K562 (cell line): ENCODE measurements around the gene MAGI1. TPM values are rescaled to one million over a fixed set of nuclear protein-coding genes. Genes with fewer than 3 reads are reported as not detected.

Experiments used
- ATAC-seq: fragments of 200-7000 bp; cut with Tn5 transposase; 3 replicates; pipeline ENCODE4 v1.9.1; 2020; ENCODE audit warnings: moderate library complexity
- BruUV-seq: library from RNA; stranded (reverse); fragments of 400-500 nt; replicated peaks from 2 replicates; lab custom pipeline; 2021; lab: Mats Ljungman, UMichigan
- CTCF ChIA-PET: fragments of 300-600 bp; formaldehyde crosslinking; extraction: SDS; loops from one replicate; lab custom pipeline; 2021; ENCODE audit warnings: low intra/inter-chr PET ratio; lab: Yijun Ruan, JAX
- POLR2A ChIA-PET: fragments of 300-600, 350-650 bp; sonication (Branson Sonifier 250); formaldehyde crosslinking; extraction: SDS; loops from one replicate; lab custom pipeline; 2021; ENCODE audit warnings: antibody characterized with exemption, inconsistent platforms; lab: Yijun Ruan, JAX
- DNase-seq, 4 experiments: peaks; one replicate each; pipeline versions ENCODE4 v3.0.0 to v3.0.0-alpha.2; 2011 to 2018; ENCODE audit warnings: low spot score in 3 of 4, mixed read lengths in 3 of 4; ENCODE audit errors: extremely low read depth in 1 of 4
- FAIRE-seq: peaks from 2 replicates; lab custom pipeline; 2011; peaks lifted over from hg19 to GRCh38; lab: Jason Lieb, UNC
- H2AFZ ChIP-seq: 2 replicates; pipeline ENCODE4 v1.6.0; 2011; ENCODE audit warnings: low read depth, low read length, control low read depth, inconsistent platforms
- H3K27ac ChIP-seq: fragments of 200-600 bp; 3 replicates; pipeline ENCODE4 v1.8.0; 2011; ENCODE audit warnings: low read depth, mild to moderate bottlenecking, control low read depth, inconsistent platforms, low read length, moderate library complexity, mixed read lengths; ENCODE audit errors: extremely low read depth
- H3K27me3 ChIP-seq, 2 experiments: fragments of 300-600 bp in 1 of 2; 2 replicates in 1 of 2; 3 replicates in 1 of 2; pipeline versions ENCODE4 v1.6.0 to v1.8.0; 2011; ENCODE audit warnings: inconsistent platforms in 2 of 2, low read length in 2 of 2, mild to moderate bottlenecking in 1 of 2, mixed read lengths in 1 of 2, moderate library complexity in 1 of 2; ENCODE audit not compliant: control insufficient read depth in 2 of 2, insufficient read depth in 2 of 2
- H3K36me3 ChIP-seq: fragments of 300-600 bp; 3 replicates; pipeline ENCODE4 v1.8.0; 2011; ENCODE audit warnings: mild to moderate bottlenecking, low read length, inconsistent platforms; ENCODE audit not compliant: control insufficient read depth, insufficient read depth
- H3K4me1 ChIP-seq, 2 experiments: fragments of 200-600 bp in 1 of 2; replicated peaks in 1 of 2; 2 replicates in 1 of 2; 3 replicates in 1 of 2; pipeline versions ENCODE4 v1.5.1 to v1.8.0; 2011; ENCODE audit warnings: inconsistent platforms in 2 of 2, low read length in 2 of 2, mild to moderate bottlenecking in 1 of 2, mixed read lengths in 1 of 2, moderate library complexity in 1 of 2; ENCODE audit not compliant: control insufficient read depth in 2 of 2, insufficient read depth in 2 of 2
- H3K4me2 ChIP-seq: 2 replicates; pipeline ENCODE4 v1.6.1; 2011; ENCODE audit warnings: low read length, control low read depth, inconsistent platforms, mixed read lengths; ENCODE audit not compliant: insufficient read depth
- H3K4me3 ChIP-seq: fragments of 200-600 bp; sonication (generic), shearing (Covaris generic); 2 replicates; pipeline ENCODE4 v1.5.1; 2016; ENCODE audit warnings: control low read depth, inconsistent platforms
- H3K79me2 ChIP-seq: fragments of 200-600 bp; 3 replicates; pipeline ENCODE4 v1.8.0; 2011; ENCODE audit warnings: low read length, inconsistent platforms; ENCODE audit not compliant: control insufficient read depth, insufficient read depth
- H3K9ac ChIP-seq, 2 experiments: 2 replicates each; pipeline versions ENCODE4 v1.6.0 to v1.6.1; 2011; ENCODE audit warnings: low read depth in 2 of 2, low read length in 2 of 2, control low read depth in 1 of 2, inconsistent platforms in 1 of 2, mild to moderate bottlenecking in 1 of 2, mixed read lengths in 1 of 2; ENCODE audit not compliant: insufficient read depth in 1 of 2
- H3K9me1 ChIP-seq: one replicate; pipeline ENCODE4 v1.6.0; 2011; ENCODE audit warnings: inconsistent platforms, mild to moderate bottlenecking, low read length, moderate library complexity; ENCODE audit not compliant: control insufficient read depth, insufficient read depth
- H3K9me3 ChIP-seq: replicated peaks from 2 replicates; pipeline ENCODE4 v1.5.1; 2011; ENCODE audit warnings: low read depth, low read length, inconsistent platforms; ENCODE audit not compliant: control insufficient read depth, insufficient read depth
- H4K20me1 ChIP-seq: replicated peaks from 2 replicates; pipeline ENCODE4 v1.6.1; 2011; ENCODE audit warnings: low read length, inconsistent platforms, mixed read lengths; ENCODE audit not compliant: control insufficient read depth, insufficient read depth
- BMI1 ChIP-seq: fragments of 150-350 bp; IDR thresholded peaks from 2 replicates; pipeline ENCODE4 v1.6.1; 2014; ENCODE audit warnings: low read length
- CBX3 ChIP-seq, 2 experiments: IDR thresholded peaks; 1 replicate in 1 of 2; 2 replicates in 1 of 2; pipeline ENCODE4 v1.6.1; 2012; ENCODE audit warnings: inconsistent platforms in 2 of 2, low read length in 2 of 2, borderline replicate concordance in 1 of 2, control low read depth in 1 of 2
- CCAR2 ChIP-seq: fragments of 200-400 bp; formaldehyde crosslinking; IDR thresholded peaks from 2 replicates; pipeline ENCODE4 v1.6.1; 2017; ENCODE audit warnings: mild to moderate bottlenecking, low read depth, low read length
- HMBOX1 ChIP-seq: sonication (generic); IDR thresholded peaks from 2 replicates; pipeline ENCODE4 v1.6.1; 2016
- KDM2B ChIP-seq: fragments of 250-450 bp; sonication (Bioruptor Pico); IDR thresholded peaks from 2 replicates; pipeline ENCODE4 v1.8.0; 2021; ENCODE audit warnings: mild to moderate bottlenecking, moderate library complexity
- PTBP1 ChIP-seq: fragments of 200-400 bp; formaldehyde crosslinking; IDR thresholded peaks from 2 replicates; pipeline ENCODE4 v1.6.1; 2017; ENCODE audit warnings: low read depth, low read length
- SETDB1 ChIP-seq: IDR thresholded peaks from one replicate; pipeline ENCODE4 v1.6.1; 2012; ENCODE audit warnings: low read length, control low read depth, inconsistent platforms
- SREBF2 ChIP-seq: sonication (generic); formaldehyde crosslinking; IDR thresholded peaks from 2 replicates; pipeline ENCODE4 v1.4.0; 2020; ENCODE audit warnings: mild to moderate bottlenecking, missing genetic modification reagents
- ZNF146 ChIP-seq: IDR thresholded peaks from one replicate; pipeline ENCODE4 v1.6.1; 2018; ENCODE audit warnings: missing compliant biosample characterization; ENCODE audit not compliant: unreplicated experiment
- WGBS: fragments of 100-300 bp; shearing (Covaris generic); methylation state at CpG from one replicate; pipeline ENCODE4 v1.1.6; 2016; ENCODE audit warnings: low coverage, mixed read lengths; ENCODE audit not compliant: insufficient coverage; ENCODE audit errors: missing lambda C conversion rate; 5-methylcytosine and 5-hydroxymethylcytosine counted together
- in situ Hi-C: fragments of 300-500 bp; cut with MboI; formaldehyde crosslinking; loops from 4 replicates; pipeline ENCODE4 v1.15.0; 2018; ENCODE audit warnings: inconsistent platforms, mixed read lengths
- intact Hi-C: fragments of 100-400 bp; cut with micrococcal nuclease; formaldehyde crosslinking; loops from 2 replicates; pipeline ENCODE4 v1.14.2; 2022
- polyA plus RNA-seq, 8 experiments: library from polyadenylated mRNA; depleted of rRNA in 4 of 8; stranded (reverse) in 5 of 8; unstranded in 3 of 8; fragments of >200 nt; fragmentation: Nextera tagmentation in 2 of 8; fragmentation: Illumina TruSeq in 1 of 8; extraction: Ambion mirVana in 2 of 8; extraction: Trizol in 1 of 8; gene quantifications; 2 replicates each; pipeline versions ENCODE4 v1.2.1 to v1.2.3, GENCODE V29; 2011 to 2014; ENCODE audit warnings: inconsistent platforms in 1 of 8, missing spikeins in 1 of 8
- total RNA-seq, 7 experiments: library from RNA; depleted of rRNA in 6 of 7; stranded (reverse); fragments of >200 nt in 6 of 7; fragmentation: Illumina TruSeq in 2 of 7; extraction: Trizol in 2 of 7; gene quantifications; 2 replicates each; pipeline versions ENCODE4 v1.2.1 to v1.2.3, GENCODE V29; 2011 to 2021; ENCODE audit warnings: low replicate concordance in 1 of 7

Gene MAGI1
- total and polyA plus RNA-seq, 9 of the 15 experiments (the other 6 are each of a cell fraction or from before 2014, with no cell fraction given) = 7.8 to 59.4 (median 43.2) TPM

GRCh38 chr3:65938147-65938546 is 100.6 kb downstream of the MAGI1 start:
- no peak overlapping the region for H3K4me3 ChIP-seq
- H4K20me1 ChIP-seq = no peaks in the 10 kb centered on the region
- no peaks in the 10 kb centered on the region; the same call in 1 of the 2 replicates for H3K9me3 ChIP-seq
- H3K27me3 ChIP-seq = no peaks in the 10 kb centered on the region; a peak in 1 of 5 replicates
- 0% methylated on average over 1 of the region's 1 CpG for WGBS
- H3K9me1 ChIP-seq = no peaks in the 10 kb centered on the region
- FAIRE-seq (no peak), DNase-seq (no peak), ATAC-seq (no peak)
- no peak overlapping the region for H3K9ac ChIP-seq
- no peaks in the 10 kb centered on the region for H3K36me3 ChIP-seq
- H3K79me2 ChIP-seq = no peaks in the 10 kb centered on the region
- no peak overlapping the region for H2AFZ ChIP-seq
- no peaks in the 10 kb centered on the region; a peak in 1 of 5 replicates for H3K4me1 ChIP-seq
- no peak overlapping the region for H3K27ac ChIP-seq
- no peak overlapping the region for H3K4me2 ChIP-seq
- intact Hi-C loops = no loop called here
- in situ Hi-C loops = no loop called here
- POLR2A ChIA-PET = no interaction called here
- CTCF ChIA-PET = no interaction called here
- TF ChIP-seq CBX3 (IDR thresholded peaks at IDR 0.05; ENCODE audit: borderline replicate concordance in 1 of 2, low read length in 2 of 2) (no peak), CCAR2 (no peak), ZNF146 (no peak), SETDB1 (no peak), PTBP1 (no peak), HMBOX1 (no peak), BMI1 (no peak), KDM2B (no peak), SREBF2 (CRISPR knock-in tag) (no peak)
- BruUV-seq = no TSS peak
